Astrocyte (in vitro differentiated cells and primary cell): ENCODE data around the gene KLK1. TPM values are rescaled to one million over a fixed set of nuclear protein-coding genes. Genes with fewer than 3 reads are reported as not detected.

Experiments used
- DNase-seq: peaks from one replicate; pipeline ENCODE4 v3.0.0-alpha.2; 2010; ENCODE audit warnings: low read depth
- FAIRE-seq: peaks from 2 replicates; lab custom pipeline; 2011; peaks lifted over from hg19 to GRCh38; lab: Jason Lieb, UNC
- H2AFZ ChIP-seq: 2 replicates; pipeline ENCODE4 v1.6.0; 2012; ENCODE audit warnings: low read depth, low read length, inconsistent platforms
- H3K27ac ChIP-seq: 2 replicates; pipeline ENCODE4 v1.5.1; 2011; ENCODE audit warnings: low read depth, low read length, inconsistent platforms
- H3K27me3 ChIP-seq: 2 replicates; pipeline ENCODE4 v1.6.0; 2011; ENCODE audit warnings: low read length, inconsistent platforms; ENCODE audit not compliant: insufficient read depth
- H3K36me3 ChIP-seq: 2 replicates; pipeline ENCODE4 v1.5.1; 2011; ENCODE audit warnings: low read length, inconsistent platforms; ENCODE audit not compliant: insufficient read depth
- H3K4me1 ChIP-seq: 2 replicates; pipeline ENCODE4 v1.5.1; 2011; ENCODE audit warnings: low read length, inconsistent platforms; ENCODE audit not compliant: insufficient read depth
- H3K4me2 ChIP-seq: 2 replicates; pipeline ENCODE4 v1.6.0; 2012; ENCODE audit warnings: low read length, inconsistent platforms
- H3K4me3 ChIP-seq: 2 replicates; pipeline ENCODE4 v1.5.1; 2011; ENCODE audit warnings: low read depth, mild to moderate bottlenecking, low read length, inconsistent platforms; ENCODE audit not compliant: insufficient read depth
- H3K79me2 ChIP-seq: 2 replicates; pipeline ENCODE4 v1.6.0; 2012; ENCODE audit warnings: mild to moderate bottlenecking, low read length, inconsistent platforms; ENCODE audit not compliant: insufficient read depth
- H3K9ac ChIP-seq: 2 replicates; pipeline ENCODE4 v1.6.0; 2012; ENCODE audit warnings: mild to moderate bottlenecking, low read length, inconsistent platforms
- H3K9me3 ChIP-seq: 2 replicates; pipeline ENCODE4 v1.5.1; 2012; ENCODE audit warnings: low read depth, mild to moderate bottlenecking, low read length, inconsistent platforms; ENCODE audit not compliant: insufficient read depth
- H4K20me1 ChIP-seq: 2 replicates; pipeline ENCODE4 v1.6.0; 2012; ENCODE audit warnings: low read length, inconsistent platforms; ENCODE audit not compliant: insufficient read depth
- H3K27ac Mint-ChIP-seq: one replicate; pipeline ENCODE4 v1.8.0; 2021; ENCODE audit warnings: mild to moderate bottlenecking, mixed read lengths; ENCODE audit not compliant: unreplicated experiment
- H3K27me3 Mint-ChIP-seq: one replicate; pipeline ENCODE4 v1.8.0; 2021; ENCODE audit warnings: low read depth, mixed read lengths; ENCODE audit not compliant: unreplicated experiment
- H3K36me3 Mint-ChIP-seq: one replicate; pipeline ENCODE4 v1.8.0; 2021; ENCODE audit warnings: low read depth, mixed read lengths; ENCODE audit not compliant: unreplicated experiment
- H3K4me1 Mint-ChIP-seq: one replicate; pipeline ENCODE4 v1.8.0; 2021; ENCODE audit warnings: low read depth, mixed read lengths; ENCODE audit not compliant: unreplicated experiment
- H3K4me3 Mint-ChIP-seq: one replicate; pipeline ENCODE4 v1.8.0; 2021; ENCODE audit warnings: mild to moderate bottlenecking, moderate library complexity, mixed read lengths; ENCODE audit not compliant: unreplicated experiment
- H3K9me3 Mint-ChIP-seq: one replicate; pipeline ENCODE4 v1.8.0; 2021; ENCODE audit warnings: mild to moderate bottlenecking, mixed read lengths; ENCODE audit not compliant: unreplicated experiment
- EZH2 ChIP-seq: IDR thresholded peaks from 2 replicates; pipeline ENCODE4 v1.6.1; 2012; ENCODE audit warnings: mild to moderate bottlenecking, low read length, inconsistent platforms; ENCODE audit not compliant: insufficient read depth
- total RNA-seq: library from RNA; stranded (reverse); gene quantifications from 2 replicates; pipeline ENCODE4 v1.2.1, GENCODE V29; 2021
- TF ChIP-seq, protein P1 (sequence below): IDR thresholded peaks from 2 replicates; pipeline ENCODE4 v1.5.1; 2011; ENCODE audit warnings: low read depth, mild to moderate bottlenecking, inconsistent platforms, low read length, moderate library complexity; ENCODE audit not compliant: insufficient read depth

Gene KLK1
- total RNA-seq, 1 donor from 2014 or later: not detected

DNA sequence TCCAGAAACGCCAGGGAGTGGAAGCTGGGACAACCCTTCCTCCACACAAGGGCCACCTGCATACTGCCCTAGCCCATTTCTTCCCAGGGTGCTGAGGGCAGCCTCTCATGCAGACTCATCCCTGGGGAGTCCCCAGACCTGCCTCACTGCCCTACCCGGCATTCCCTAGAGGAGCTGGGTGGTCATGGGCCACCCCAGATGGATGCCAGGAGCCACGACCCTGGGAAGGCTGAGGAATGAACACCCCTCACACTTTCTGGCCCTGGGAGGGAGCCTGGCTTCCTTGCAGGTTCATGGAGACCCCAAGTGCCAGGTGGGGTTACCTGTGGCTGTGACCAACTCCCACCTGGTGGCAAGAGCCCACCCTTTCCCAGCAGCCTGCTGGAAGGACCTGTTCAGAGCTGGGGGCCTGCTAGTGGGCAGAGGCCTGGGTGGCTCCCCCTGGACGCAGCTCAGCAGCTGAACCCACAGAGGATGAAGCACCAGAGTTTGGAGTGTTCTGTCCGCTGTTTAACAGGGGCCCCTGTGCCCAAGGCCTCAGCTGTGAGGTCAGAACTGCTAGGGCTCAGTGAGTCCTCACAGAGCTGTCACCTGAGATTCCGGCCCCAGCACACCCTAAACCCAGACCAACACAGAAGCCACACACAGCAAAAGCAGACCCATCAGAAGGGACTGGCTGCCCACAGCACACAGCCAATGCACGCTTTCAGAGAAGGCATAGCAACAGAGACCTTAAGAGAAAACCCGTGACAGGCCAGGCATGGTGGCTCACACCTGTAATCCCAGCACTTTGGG, 26.8 kb downstream of the KLK1 start:
- no peak overlapping the region for H3K4me2 ChIP-seq
- TF ChIP-seq, protein P1, sequence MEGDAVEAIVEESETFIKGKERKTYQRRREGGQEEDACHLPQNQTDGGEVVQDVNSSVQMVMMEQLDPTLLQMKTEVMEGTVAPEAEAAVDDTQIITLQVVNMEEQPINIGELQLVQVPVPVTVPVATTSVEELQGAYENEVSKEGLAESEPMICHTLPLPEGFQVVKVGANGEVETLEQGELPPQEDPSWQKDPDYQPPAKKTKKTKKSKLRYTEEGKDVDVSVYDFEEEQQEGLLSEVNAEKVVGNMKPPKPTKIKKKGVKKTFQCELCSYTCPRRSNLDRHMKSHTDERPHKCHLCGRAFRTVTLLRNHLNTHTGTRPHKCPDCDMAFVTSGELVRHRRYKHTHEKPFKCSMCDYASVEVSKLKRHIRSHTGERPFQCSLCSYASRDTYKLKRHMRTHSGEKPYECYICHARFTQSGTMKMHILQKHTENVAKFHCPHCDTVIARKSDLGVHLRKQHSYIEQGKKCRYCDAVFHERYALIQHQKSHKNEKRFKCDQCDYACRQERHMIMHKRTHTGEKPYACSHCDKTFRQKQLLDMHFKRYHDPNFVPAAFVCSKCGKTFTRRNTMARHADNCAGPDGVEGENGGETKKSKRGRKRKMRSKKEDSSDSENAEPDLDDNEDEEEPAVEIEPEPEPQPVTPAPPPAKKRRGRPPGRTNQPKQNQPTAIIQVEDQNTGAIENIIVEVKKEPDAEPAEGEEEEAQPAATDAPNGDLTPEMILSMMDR: no peak
- TF ChIP-seq EZH2: no peak
- H3K36me3 Mint-ChIP-seq: peaks cover 11% of the 10 kb centered on the region
- no peaks in the 10 kb centered on the region for H3K27me3 Mint-ChIP-seq
- no peak overlapping the region for H3K27ac ChIP-seq
- H3K9me3 ChIP-seq: no peaks in the 10 kb centered on the region
- H3K9ac ChIP-seq: no peak overlapping the region
- no peak overlapping the region for H2AFZ ChIP-seq
- H3K4me1 ChIP-seq: no peaks in the 10 kb centered on the region
- peaks cover 2% of the 10 kb centered on the region for H3K9me3 Mint-ChIP-seq
- peaks cover 63% of the 10 kb centered on the region for H4K20me1 ChIP-seq
- no peak for DNase-seq
- H3K79me2 ChIP-seq: peaks cover 34% of the 10 kb centered on the region
- H3K27me3 ChIP-seq: no peaks in the 10 kb centered on the region
- no peak overlapping the region for H3K27ac Mint-ChIP-seq
- peaks cover 4% of the 10 kb centered on the region for H3K4me1 Mint-ChIP-seq
- no peak for FAIRE-seq
- peaks cover 14% of the 10 kb centered on the region for H3K36me3 ChIP-seq
- no peak overlapping the region for H3K4me3 ChIP-seq
- H3K4me3 Mint-ChIP-seq: no peak overlapping the region

DNA sequence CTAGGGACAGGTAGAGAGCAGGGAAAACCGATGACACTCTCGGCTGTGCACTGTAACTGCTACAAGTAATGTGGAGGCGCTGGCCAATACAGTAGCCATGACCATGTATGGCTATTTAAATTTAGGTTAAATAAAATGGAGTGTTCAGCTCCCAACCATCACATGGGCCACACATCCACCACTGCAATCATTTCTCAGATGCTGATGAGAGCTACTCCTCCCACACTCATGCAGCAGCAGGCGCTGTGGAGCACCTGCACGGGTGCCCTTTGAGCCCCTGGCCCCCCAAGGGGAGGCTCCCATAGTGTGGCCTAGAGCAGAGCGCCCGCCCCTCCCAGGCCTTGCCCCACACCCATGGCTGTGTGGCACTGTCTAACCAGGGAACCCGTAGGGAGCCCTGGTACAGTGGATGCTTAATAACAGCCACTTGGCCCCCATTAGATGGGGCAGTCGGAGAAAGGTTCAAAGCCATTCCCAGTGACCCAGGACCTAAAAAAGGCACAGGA, 27.4 kb downstream of the KLK1 start:
- Mint-ChIP-seq H3K9me3 (peaks cover 2% of the 10 kb centered on the region), H3K4me3 (no peak overlapping the region), H3K27ac (no peak overlapping the region), H3K36me3 (peaks cover 10% of the 10 kb centered on the region), H3K4me1 (peaks cover 3% of the 10 kb centered on the region), H3K27me3 (no peaks in the 10 kb centered on the region)
- Histone ChIP-seq H3K9me3 (no peaks in the 10 kb centered on the region), H3K4me3 (no peak overlapping the region), H3K4me1 (no peaks in the 10 kb centered on the region), H4K20me1 (peaks cover 60% of the 10 kb centered on the region), H3K9ac (no peak overlapping the region), H3K27ac (no peak overlapping the region), H3K4me2 (no peak overlapping the region), H3K36me3 (peaks cover 13% of the 10 kb centered on the region), H3K79me2 (peaks cover 31% of the 10 kb centered on the region), H3K27me3 (no peaks in the 10 kb centered on the region), H2AFZ (no peak overlapping the region)
- TF ChIP-seq EZH2: no peak
- TF ChIP-seq, protein P1: no peak
- FAIRE-seq: no peak
- no peak for DNase-seq

DNA sequence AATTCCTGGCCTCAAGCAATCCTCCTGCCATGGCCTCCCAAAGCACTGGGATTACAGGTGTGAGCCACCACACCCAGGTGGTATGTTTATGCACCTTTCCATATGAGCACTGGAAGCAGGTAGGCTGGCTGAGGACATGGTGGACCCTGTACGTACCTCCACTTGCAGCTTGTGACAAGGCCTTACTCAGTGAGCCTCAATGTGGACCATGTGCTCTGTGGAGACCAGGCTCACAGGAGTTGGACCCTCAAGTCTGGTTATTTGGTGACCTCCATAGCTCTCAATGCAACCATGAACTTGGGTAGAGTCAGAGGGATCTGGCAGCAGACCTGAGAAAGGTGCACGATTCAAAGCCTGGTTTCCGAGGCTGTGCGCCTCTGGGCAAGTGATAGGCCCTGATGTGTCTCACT, 27.9 kb downstream of the KLK1 start:
- peaks cover 26% of the 10 kb centered on the region for H3K79me2 ChIP-seq
- no peaks in the 10 kb centered on the region for H3K9me3 ChIP-seq
- TF ChIP-seq EZH2: no peak
- TF ChIP-seq, protein P1: no peak
- FAIRE-seq (no peak), DNase-seq (no peak)
- H3K27ac Mint-ChIP-seq: no peak overlapping the region
- H3K4me1 ChIP-seq: no peaks in the 10 kb centered on the region
- no peak overlapping the region for H3K27ac ChIP-seq
- peaks cover 4% of the 10 kb centered on the region for H3K9me3 Mint-ChIP-seq
- no peak overlapping the region for H3K4me2 ChIP-seq
- no peak overlapping the region for H3K9ac ChIP-seq
- peaks cover 12% of the 10 kb centered on the region for H3K36me3 ChIP-seq
- peaks cover 8% of the 10 kb centered on the region for H3K36me3 Mint-ChIP-seq
- no peaks in the 10 kb centered on the region for H3K27me3 ChIP-seq
- H4K20me1 ChIP-seq: peaks cover 55% of the 10 kb centered on the region
- H3K4me3 Mint-ChIP-seq: no peak overlapping the region
- H3K4me3 ChIP-seq: no peak overlapping the region
- no peaks in the 10 kb centered on the region for H3K27me3 Mint-ChIP-seq
- no peak overlapping the region for H2AFZ ChIP-seq
- no peaks in the 10 kb centered on the region for H3K4me1 Mint-ChIP-seq
